GM18502 (cell line): Measurements from ENCODE around the gene ALDOC.

Experiments
- ATAC-seq: cut with Tn5 transposase; IDR thresholded peaks from one replicate; pipeline ENCODE4 v1.9.1; 2021; ENCODE audit warnings: mild to moderate bottlenecking; ENCODE audit not compliant: unreplicated experiment, poor library complexity

The ALDOC gene

GRCh38 chr17:28554565-28554964, 22.1 kb downstream of the ALDOC start:
- ATAC-seq: no peak

- no peak for ATAC-seq
Measured at GRCh38 chr17:28553000-28553505, 23.6 kb downstream of the ALDOC start.

- peak; percentile 59 for ATAC-seq
Measured at GRCh38 chr17:28552176-28552999, 24.3 kb downstream of the ALDOC start, which contains the start of gene UNC119. Gene UNC119, minus strand, starts transcription at chr17:28552624. Its CDS starts 67 bp downstream, at chr17:28552557.

- no peak for ATAC-seq
Measured at GRCh38 chr17:28551421-28552175, 25.1 kb downstream of the ALDOC start.

- ATAC-seq: no peak
Measured at GRCh38 chr17:28550858-28551257, 25.8 kb downstream of the ALDOC start.

- peak; percentile 44 for ATAC-seq
Measured at GRCh38 chr17:28549236-28550132, 27.2 kb downstream of the ALDOC start.

- ATAC-seq: no peak
Measured at GRCh38 chr17:28548417-28549130, 28.1 kb downstream of the ALDOC start.

GRCh38 chr17:28547623-28548416, 28.9 kb downstream of the ALDOC start:
- ATAC-seq: peak; percentile 51

GRCh38 chr17:28547096-28547622, 29.5 kb downstream of the ALDOC start:
- ATAC-seq: no peak

GRCh38 chr17:28545787-28546415, 30.8 kb downstream of the ALDOC start:
- no peak for ATAC-seq

- no peak for ATAC-seq
Measured at GRCh38 chr17:28545141-28545503, 31.6 kb downstream of the ALDOC start.

GRCh38 chr17:28544402-28545140, 32.1 kb downstream of the ALDOC start:
- ATAC-seq: no peak

- no peak for ATAC-seq
Measured at GRCh38 chr17:28541439-28541838, 35.3 kb downstream of the ALDOC start.

GRCh38 chr17:28540231-28540630, 36.5 kb downstream of the ALDOC start:
- no peak for ATAC-seq

GRCh38 chr17:28538296-28538895, 38.3 kb downstream of the ALDOC start:
- no peak for ATAC-seq

GRCh38 chr17:28537219-28537610, 39.5 kb downstream of the ALDOC start:
- ATAC-seq: no peak

GRCh38 chr17:28536532-28537218, 40.0 kb downstream of the ALDOC start:
- no peak for ATAC-seq
